ENCODE results near the gene BEND7. TPM values are rescaled to one million over a fixed set of nuclear protein-coding genes. Genes with fewer than 3 reads are reported as not detected.

The BEND7 gene
- total and polyA plus RNA-seq, 7 donors = 6.1 to 27.6 (median 21.6) TPM

GRCh38 chr10:13526948-13527863 lies 1.6 kb downstream of the BEND7 start:
- H3K4me3 ChIP-seq = peak overlapping the region; percentile 81
- H3K27me3 ChIP-seq (ENCODE audit: insufficient read depth in 3 of 3, low read length in 2 of 3) = no peaks in the 10 kb centered on the region
- intact Hi-C loops (cut with DNase I) = loop anchor here (5.0 to 10.0 kb wide), 2 partner anchors 155 to 172 kb away; no protein-coding TSS in a partner anchor
- 36 to 58% (median 39%) methylated on average over 10 of the region's 10 CpGs for WGBS, 3 donors
- peak in 1 of 4 donors; percentile 38 for ATAC-seq
- H3K4me1 ChIP-seq = peaks cover 15% of the 10 kb centered on the region
- DNase-seq = no peak
- peak overlapping the region; percentile 67 for H3K27ac ChIP-seq
- no peaks in the 10 kb centered on the region for H3K9me3 ChIP-seq
- H3K36me3 ChIP-seq (ENCODE audit: insufficient read depth in 1 of 2, low read depth in 1 of 2) = peaks cover 4 to 33% of the 10 kb centered on the region in 2 donors
- no peak for TF ChIP-seq CTCF (IDR thresholded peaks at IDR 0.05)

GRCh38 chr10:13525663-13526062 lies 3.2 kb downstream of the BEND7 start:
- WGBS, 3 donors = 74 to 82% (median 80%) methylated on average over 3 of the region's 3 CpGs
- no peaks in the 10 kb centered on the region for H3K27me3 ChIP-seq (ENCODE audit: insufficient read depth in 3 of 3, low read length in 2 of 3)
- intact Hi-C loops (cut with DNase I) = loop anchor here (5.0 to 10.0 kb wide), 2 partner anchors 153 to 171 kb away; no protein-coding TSS in a partner anchor

GRCh38 chr10:13521026-13521425 lies 7.8 kb downstream of the BEND7 start:
- Histone ChIP-seq H3K9me3 (no peaks in the 10 kb centered on the region), H3K27me3 (ENCODE audit: insufficient read depth in 3 of 3, low read length in 2 of 3) (no peaks in the 10 kb centered on the region), H3K4me3 (no peak overlapping the region), H3K27ac (no peak overlapping the region), H3K36me3 (ENCODE audit: insufficient read depth in 1 of 2, low read depth in 1 of 2) (peaks cover 4 to 55% of the 10 kb centered on the region in 2 donors), H3K4me1 (no peaks in the 10 kb centered on the region)
- 76 to 82% (median 77%) methylated on average over 7 of the region's 7 CpGs for WGBS, 3 donors
- DNase-seq (no peak), ATAC-seq (no peak)
- TF ChIP-seq CTCF (IDR thresholded peaks at IDR 0.05) = no peak
- intact Hi-C loops (cut with DNase I) = loop anchor here in 1 of 2 donors (10.0 kb wide), 1 partner anchor 166 kb away; no protein-coding TSS in a partner anchor

More at GRCh38 chr10:13525663-13526062, 3.2 kb downstream of the BEND7 start:
- Histone ChIP-seq H3K9me3 (no peaks in the 10 kb centered on the region), H3K4me3 (no peak overlapping the region), H3K27ac (no peak overlapping the region), H3K4me1 (peaks cover 15% of the 10 kb centered on the region), H3K36me3 (ENCODE audit: insufficient read depth in 1 of 2, low read depth in 1 of 2) (peaks cover 4 to 44% of the 10 kb centered on the region in 2 donors)
- TF ChIP-seq CTCF (IDR thresholded peaks at IDR 0.05) = no peak
- DNase-seq (no peak), ATAC-seq (no peak)

GRCh38 chr10:13520194-13520593 lies 8.6 kb downstream of the BEND7 start:
- Histone ChIP-seq H3K27ac (no peak overlapping the region), H3K4me1 (no peaks in the 10 kb centered on the region), H3K4me3 (no peak overlapping the region), H3K36me3 (ENCODE audit: insufficient read depth in 1 of 2, low read depth in 1 of 2) (peaks cover 4 to 55% of the 10 kb centered on the region in 2 donors), H3K9me3 (no peaks in the 10 kb centered on the region), H3K27me3 (ENCODE audit: insufficient read depth in 3 of 3, low read length in 2 of 3) (no peaks in the 10 kb centered on the region)
- no peak for ATAC-seq
- WGBS, 3 donors = 87 to 93% (median 88%) methylated on average over 8 of the region's 8 CpGs
- DNase-seq = no peak
- TF ChIP-seq CTCF (IDR thresholded peaks at IDR 0.05) = no peak
- intact Hi-C loops (cut with DNase I) = loop anchor here in 1 of 2 donors (10.0 kb wide), 1 partner anchor 165 kb away; no protein-coding TSS in a partner anchor

Data from psoas muscle (tissue), 8 donors.